ENCODE data around the gene CDH4. TPM values are rescaled to one million over a fixed set of nuclear protein-coding genes. Genes with fewer than 3 reads are reported as not detected.

Gene CDH4
- total and polyA plus RNA-seq, 2 of the 8 experiments (the other 6 are each of a cell fraction or from before 2014, with no cell fraction given), result 4.3 to 7.9 TPM

DNA sequence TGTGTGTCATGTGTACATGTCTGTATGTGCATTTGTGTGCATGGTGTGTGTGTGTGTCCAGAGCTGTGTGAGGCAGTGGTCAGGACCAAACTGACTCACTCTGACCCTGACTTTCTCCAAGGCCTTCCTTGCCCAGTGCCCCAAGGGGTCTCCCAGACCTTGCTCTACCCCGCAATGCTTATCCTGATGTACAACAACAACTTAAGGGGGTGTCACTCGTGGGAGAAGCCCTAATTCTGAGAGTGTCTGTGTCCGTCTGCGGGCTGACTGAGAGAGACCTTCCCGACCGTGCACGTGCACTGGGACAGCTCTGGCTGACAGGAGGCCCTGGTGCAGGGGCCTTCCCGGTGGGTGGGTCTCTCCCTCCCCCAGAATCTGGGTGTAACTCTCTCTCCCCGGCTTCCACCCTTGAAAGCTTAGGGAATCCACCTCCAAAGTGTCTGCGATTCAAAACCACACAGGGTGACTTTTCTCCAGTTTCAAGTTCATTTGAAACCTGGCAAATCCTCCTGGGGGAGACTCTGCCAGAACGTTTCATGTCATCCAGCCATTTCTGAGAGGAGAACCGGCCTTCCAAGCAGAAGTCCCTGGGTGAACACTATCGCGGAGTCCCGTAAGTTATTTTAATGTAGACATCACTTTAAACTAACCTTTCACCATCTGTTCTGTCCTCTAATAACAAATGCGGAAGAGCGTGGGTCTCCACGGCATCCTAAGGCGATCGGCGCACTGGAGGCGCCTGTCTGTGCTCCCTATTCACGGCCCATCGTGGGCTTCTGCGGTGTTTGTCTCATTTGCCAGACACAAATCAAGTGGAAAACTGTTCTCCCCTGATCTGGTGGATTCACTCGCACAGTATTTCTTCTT is 588.1 kb downstream of the CDH4 start:
- Histone ChIP-seq H3K56ac (replicated peaks; ENCODE audit: insufficient read length, low read depth, low read length) (no peak overlapping the region), H3K27ac (ENCODE audit: low read depth, low read length) (no peak overlapping the region), H3K23me2 (ENCODE audit: low read depth, low read length) (peaks cover 7% of the 10 kb centered on the region), H3K36me3 (ENCODE audit: control insufficient read depth in 2 of 4, insufficient read depth in 4 of 4, low read length in 3 of 4) (no peaks in the 10 kb centered on the region; a peak in 2 of 8 replicates), H3K18ac (ENCODE audit: extremely low read depth, low read length) (no peak overlapping the region), H2BK15ac (ENCODE audit: low read length) (no peak overlapping the region), H3K79me2 (ENCODE audit: control insufficient read depth in 1 of 2, insufficient read depth in 2 of 2, low read length in 2 of 2) (no peaks in the 10 kb centered on the region; a peak in 1 of 4 replicates), H2AFZ (ENCODE audit: low read length) (no peak overlapping the region), H3K4ac (replicated peaks; ENCODE audit: insufficient read length, low read depth, low read length) (no peak overlapping the region), H2AK5ac (ENCODE audit: low read depth, low read length) (peak overlapping the region; percentile 96; the same call in 1 of the 2 replicates), H2BK20ac (ENCODE audit: low read length) (no peak overlapping the region), H3K79me1 (ENCODE audit: low read depth, low read length) (no peaks in the 10 kb centered on the region), H3K4me3 (ENCODE audit: extremely low read depth in 1 of 4, insufficient read depth in 2 of 4, low read depth in 3 of 4, low read length in 4 of 4) (no peak overlapping the region), H2BK12ac (ENCODE audit: low read depth, low read length) (peak overlapping the region; percentile 53; the same call in 1 of the 2 replicates), H3K23ac (ENCODE audit: insufficient read length) (no peak overlapping the region), H3K14ac (ENCODE audit: insufficient read length) (no peak overlapping the region), H4K5ac (ENCODE audit: insufficient read length, low read depth, low read length) (no peak overlapping the region), H3K9ac (replicated peaks in 1 of 4; ENCODE audit: extremely low read depth in 1 of 4, low read depth in 3 of 4, low read length in 3 of 4) (no peak overlapping the region), H4K20me1 (replicated peaks in 1 of 2; ENCODE audit: control insufficient read depth in 1 of 2, insufficient read depth in 2 of 2, low read length in 2 of 2) (peaks cover 0 to 7% of the 10 kb centered on the region in 2 experiments), H3K27me3 (replicated peaks in 1 of 4; ENCODE audit: control insufficient read depth in 3 of 4, extremely low read depth in 1 of 4, insufficient read depth in 3 of 4, low read length in 3 of 4) (no peaks in the 10 kb centered on the region), H3K9me3 (ENCODE audit: insufficient read depth in 2 of 2, low read depth in 1 of 2, low read length in 1 of 2) (no peaks in the 10 kb centered on the region), H4K8ac (ENCODE audit: extremely low read depth, insufficient read depth, low read length) (peak overlapping the region; percentile 3; the same call in 1 of the 2 replicates), H3K4me2 (ENCODE audit: insufficient read depth in 1 of 2, low read depth in 2 of 2, low read length in 2 of 2) (no peak overlapping the region), H2BK120ac (replicated peaks; ENCODE audit: low read depth, low read length) (no peak overlapping the region), H2BK5ac (ENCODE audit: low read depth, low read length) (0 out of 2 replicates have a peak overlapping the region, but pooled peaks have one; percentile 50), H4K91ac (replicated peaks; ENCODE audit: insufficient read length, low read length) (no peak overlapping the region), H3K4me1 (replicated peaks in 1 of 4; ENCODE audit: control insufficient read depth in 3 of 4, insufficient read depth in 4 of 4, low read length in 3 of 4) (0 out of 7 replicates have a peak, but pooled peaks cover 0 to 3% (median under 1%) of the 10 kb centered on the region in 4 experiments)
- FAIRE-seq (no peak), DNase-seq (ENCODE audit: low read depth in 1 of 2, low spot score in 2 of 2) (no peak)
- WGBS, 2 experiments (ENCODE audit: extremely low coverage in 1 of 2, insufficient coverage in 1 of 2, insufficient read length in 1 of 2, insufficient replicate concordance in 2 of 2, low coverage in 1 of 2, low lambda C conversion rate in 2 of 2, missing lambda C conversion rate in 1 of 2), result 93% methylated on average over 26 of the region's 26 CpGs; no CpG with 5 or more reads in 1 of the 2 experiments
- POLR2A ChIA-PET (ENCODE audit: partially characterized antibody), result no interaction called here
- CTCF ChIA-PET (ENCODE audit: partially characterized antibody), result no interaction called here
- TF ChIP-seq RXRA (IDR thresholded peaks at IDR 0.05; ENCODE audit: insufficient read depth, low read depth, low read length) (no peak), POLR2AphosphoS5 (IDR thresholded peaks at IDR 0.05; ENCODE audit: low read depth, low read length) (no peak), TCF12 (IDR thresholded peaks at IDR 0.05; ENCODE audit: low read depth, low read length) (no peak), CREB1 (IDR thresholded peaks at IDR 0.05) (no peak), RAD21 (IDR thresholded peaks at IDR 0.05 in 1 of 2, conservative IDR thresholded peaks at IDR 0.05 in 1 of 2; ENCODE audit: low read depth in 2 of 2, low read length in 2 of 2) (no peak), CBX8 (IDR thresholded peaks at IDR 0.05; ENCODE audit: borderline replicate concordance, low read depth, low read length) (no peak), JUND (IDR thresholded peaks at IDR 0.05; ENCODE audit: low read length) (no peak), KDM1A (IDR thresholded peaks at IDR 0.05; ENCODE audit: borderline replicate concordance, low read length) (no peak), JUN (IDR thresholded peaks at IDR 0.05; ENCODE audit: low read depth, low read length) (no peak)
- TF ChIP-seq, protein P1, sequence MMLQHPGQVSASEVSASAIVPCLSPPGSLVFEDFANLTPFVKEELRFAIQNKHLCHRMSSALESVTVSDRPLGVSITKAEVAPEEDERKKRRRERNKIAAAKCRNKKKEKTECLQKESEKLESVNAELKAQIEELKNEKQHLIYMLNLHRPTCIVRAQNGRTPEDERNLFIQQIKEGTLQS (IDR thresholded peaks at IDR 0.05; ENCODE audit: insufficient read depth, low read depth, low read length), result no peak
- TF ChIP-seq, protein P2, sequence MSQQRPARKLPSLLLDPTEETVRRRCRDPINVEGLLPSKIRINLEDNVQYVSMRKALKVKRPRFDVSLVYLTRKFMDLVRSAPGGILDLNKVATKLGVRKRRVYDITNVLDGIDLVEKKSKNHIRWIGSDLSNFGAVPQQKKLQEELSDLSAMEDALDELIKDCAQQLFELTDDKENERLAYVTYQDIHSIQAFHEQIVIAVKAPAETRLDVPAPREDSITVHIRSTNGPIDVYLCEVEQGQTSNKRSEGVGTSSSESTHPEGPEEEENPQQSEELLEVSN (IDR thresholded peaks at IDR 0.05), result no peak

All from H1 (cell line).